Measurements from ENCODE around the gene APC2.

DNA sequence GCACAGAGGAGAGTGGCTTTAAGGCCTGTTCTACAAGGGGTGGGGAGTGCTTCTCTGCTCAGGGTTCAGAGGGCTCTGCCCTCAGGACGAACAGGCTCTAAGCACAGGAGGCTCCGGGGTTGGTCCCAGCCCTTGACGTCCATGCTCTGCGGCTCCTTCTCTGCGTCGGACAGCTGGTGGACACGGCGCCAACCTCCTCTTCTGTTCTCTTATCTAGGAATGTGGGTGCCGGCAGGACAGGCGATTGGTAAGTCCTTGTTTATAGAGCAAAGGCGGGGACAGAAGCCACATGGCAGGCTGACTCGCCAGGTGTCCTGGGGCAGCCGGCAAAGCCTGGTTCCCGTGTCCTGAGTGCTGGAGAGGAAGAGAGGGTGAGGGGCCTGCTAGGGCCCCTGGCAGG lies 20.2 kb upstream of the APC2 start:
- TF ChIP-seq POLR2A (IDR thresholded peaks at IDR 0.05) (no peak), CTCF (IDR thresholded peaks at IDR 0.05) (no peak), POLR2AphosphoS5 (IDR thresholded peaks at IDR 0.05) (peak; percentile 32)

All from prostate gland (tissue), 2 donors.